Vagina (tissue), 2 donors: ENCODE results near the gene FAM124B.

Experiments
- POLR2A ChIP-seq, 2 donors: fragments of 450-650 bp; IDR thresholded peaks; one replicate each; pipeline ENCODE4 v1.6.1; 2017; ENCODE audit warnings: antibody characterized with exemption in 2 of 2, mild to moderate bottlenecking in 2 of 2, moderate library complexity in 2 of 2
- TF ChIP-seq, protein P1 (sequence below), 3 experiments: fragments of 450-650 bp in 2 of 3; fragments of 200-600 bp in 1 of 3; sonication (generic) in 1 of 3; IDR thresholded peaks; one replicate each; pipeline ENCODE4 v1.5.1; 2017 to 2019; ENCODE audit warnings: antibody characterized with exemption in 3 of 3, mild to moderate bottlenecking in 2 of 3, moderate library complexity in 2 of 3

GRCh38 chr2:224335991-224336390 is 65.9 kb downstream of the FAM124B start:
- TF ChIP-seq, protein P1, sequence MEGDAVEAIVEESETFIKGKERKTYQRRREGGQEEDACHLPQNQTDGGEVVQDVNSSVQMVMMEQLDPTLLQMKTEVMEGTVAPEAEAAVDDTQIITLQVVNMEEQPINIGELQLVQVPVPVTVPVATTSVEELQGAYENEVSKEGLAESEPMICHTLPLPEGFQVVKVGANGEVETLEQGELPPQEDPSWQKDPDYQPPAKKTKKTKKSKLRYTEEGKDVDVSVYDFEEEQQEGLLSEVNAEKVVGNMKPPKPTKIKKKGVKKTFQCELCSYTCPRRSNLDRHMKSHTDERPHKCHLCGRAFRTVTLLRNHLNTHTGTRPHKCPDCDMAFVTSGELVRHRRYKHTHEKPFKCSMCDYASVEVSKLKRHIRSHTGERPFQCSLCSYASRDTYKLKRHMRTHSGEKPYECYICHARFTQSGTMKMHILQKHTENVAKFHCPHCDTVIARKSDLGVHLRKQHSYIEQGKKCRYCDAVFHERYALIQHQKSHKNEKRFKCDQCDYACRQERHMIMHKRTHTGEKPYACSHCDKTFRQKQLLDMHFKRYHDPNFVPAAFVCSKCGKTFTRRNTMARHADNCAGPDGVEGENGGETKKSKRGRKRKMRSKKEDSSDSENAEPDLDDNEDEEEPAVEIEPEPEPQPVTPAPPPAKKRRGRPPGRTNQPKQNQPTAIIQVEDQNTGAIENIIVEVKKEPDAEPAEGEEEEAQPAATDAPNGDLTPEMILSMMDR (IDR thresholded peaks at IDR 0.05): no peak
- TF ChIP-seq POLR2A (IDR thresholded peaks at IDR 0.05): no peak
